Raji (cell line): ENCODE measurements around the gene TRAPPC12.

Source experiments
- POLR2A ChIP-seq: IDR thresholded peaks from 2 replicates; pipeline ENCODE4 v1.6.1; 2011; ENCODE audit warnings: low read depth, low read length, control low read depth; ENCODE audit not compliant: insufficient read depth

The TRAPPC12 gene

DNA sequence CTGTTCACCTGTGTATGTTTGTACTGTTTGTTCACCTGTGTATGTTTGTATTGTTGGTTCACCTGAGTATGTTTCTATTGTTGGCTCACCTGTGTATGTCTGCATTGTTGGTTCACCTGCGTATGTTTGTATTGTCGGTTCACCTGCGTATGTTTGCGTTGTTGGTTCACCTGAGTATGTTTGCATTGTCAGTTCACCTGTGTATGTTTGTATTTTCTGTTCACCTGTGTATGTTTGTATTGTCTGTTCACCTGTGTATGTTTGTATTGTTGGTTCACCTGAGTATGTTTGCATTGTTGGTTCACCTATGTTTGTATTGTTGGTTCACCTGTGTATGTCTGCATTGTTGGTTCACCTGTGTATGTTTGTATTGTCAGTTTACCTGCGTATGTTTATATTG lies 125.2 kb downstream of the TRAPPC12 start:
- no peak for TF ChIP-seq POLR2A

DNA sequence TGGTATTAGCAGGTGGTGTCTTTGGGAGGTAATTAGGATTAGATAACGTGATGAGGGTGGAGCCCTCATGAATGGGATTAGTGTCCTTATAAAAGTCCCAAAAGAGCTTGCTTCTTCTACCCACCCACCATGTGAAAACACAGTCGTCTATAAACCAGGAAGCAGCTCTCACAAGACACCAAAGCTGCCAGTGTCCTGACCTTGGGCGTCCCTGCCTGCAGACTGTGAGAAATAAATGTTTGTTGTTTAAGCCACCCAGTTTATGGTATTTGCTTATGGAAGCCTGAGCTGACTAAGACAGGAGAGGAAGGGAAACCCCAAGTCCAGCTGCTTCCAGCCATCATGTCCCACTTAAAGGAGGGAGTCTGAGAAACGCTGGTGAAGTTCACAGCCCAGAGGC lies 126.3 kb downstream of the TRAPPC12 start:
- no peak for TF ChIP-seq POLR2A

DNA sequence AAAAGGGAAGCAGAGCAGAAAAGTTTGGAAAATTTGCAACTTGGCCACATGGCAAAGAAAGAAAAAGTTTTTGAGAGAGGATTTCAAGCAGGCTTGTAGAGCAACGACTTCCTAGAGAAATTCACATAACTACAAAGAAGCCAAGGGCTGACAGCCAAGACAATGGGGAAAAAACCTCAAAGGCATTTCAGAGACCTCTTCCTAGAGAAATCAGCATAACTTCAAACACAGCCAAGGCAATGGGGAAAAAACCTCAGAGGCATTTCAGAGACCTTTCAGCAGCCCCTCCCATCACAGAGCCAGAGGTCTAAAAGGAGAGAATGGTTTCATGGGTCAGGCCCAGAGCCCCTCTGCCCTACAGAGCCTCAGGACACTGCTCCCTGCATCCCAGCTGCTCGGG lies 132.6 kb downstream of the TRAPPC12 start:
- TF ChIP-seq POLR2A: no peak

DNA sequence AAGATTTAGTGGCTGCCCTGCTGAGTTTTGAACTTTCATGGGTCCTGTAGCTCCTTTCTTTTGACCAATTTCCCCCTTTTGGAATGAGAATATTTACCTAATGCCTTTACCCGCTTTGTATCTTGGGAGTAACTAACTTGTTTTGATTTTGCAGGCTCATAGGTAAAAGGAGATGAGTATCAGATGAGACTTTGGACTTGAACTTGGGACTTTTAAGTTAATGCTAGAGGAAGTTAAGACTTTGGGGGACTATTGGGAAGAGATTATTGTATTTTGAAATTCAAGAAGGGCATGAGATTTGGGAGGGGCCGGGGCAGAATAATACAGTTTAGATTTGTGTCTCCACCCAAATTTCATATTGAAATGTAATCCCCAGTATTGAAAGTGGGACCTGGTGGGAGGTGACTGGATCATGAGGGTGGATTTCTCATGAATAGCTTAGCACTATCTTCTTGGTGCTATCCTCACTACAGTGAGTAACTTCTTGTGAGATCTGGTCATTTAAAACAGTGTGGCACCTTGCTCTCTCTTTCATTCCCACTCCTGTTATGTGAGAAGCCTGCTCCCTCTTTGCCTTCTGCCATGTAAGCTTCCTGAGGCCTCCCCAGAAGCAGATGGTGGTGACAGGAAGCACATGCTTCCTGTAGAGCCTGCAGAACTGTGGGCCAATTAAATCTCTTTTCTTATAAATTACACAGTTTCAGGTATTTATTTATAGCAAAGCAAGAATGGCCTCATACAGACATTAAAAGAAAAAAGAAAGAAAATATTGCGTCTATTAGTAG lies 133.7 kb downstream of the TRAPPC12 start:
- TF ChIP-seq POLR2A: no peak

DNA sequence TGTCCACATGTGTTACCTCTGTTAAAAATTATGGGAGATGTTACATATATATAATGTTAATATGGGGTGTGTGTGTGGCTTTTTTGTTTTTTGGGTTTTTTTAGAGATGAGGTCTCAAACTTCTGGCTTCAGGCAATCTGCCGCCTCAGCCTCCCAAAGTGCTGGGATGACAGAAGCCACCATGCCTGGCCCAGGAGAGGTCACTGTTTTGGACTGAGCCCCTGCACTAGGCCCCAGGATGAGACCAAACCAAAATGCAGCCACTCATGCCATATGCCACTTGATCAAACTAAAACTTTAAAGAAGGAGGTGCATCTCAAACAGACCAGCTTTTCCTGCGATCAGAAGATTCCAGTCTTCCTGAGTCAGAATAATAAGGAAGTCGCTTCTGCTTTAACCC lies 137.3 kb downstream of the TRAPPC12 start:
- TF ChIP-seq POLR2A: no peak

DNA sequence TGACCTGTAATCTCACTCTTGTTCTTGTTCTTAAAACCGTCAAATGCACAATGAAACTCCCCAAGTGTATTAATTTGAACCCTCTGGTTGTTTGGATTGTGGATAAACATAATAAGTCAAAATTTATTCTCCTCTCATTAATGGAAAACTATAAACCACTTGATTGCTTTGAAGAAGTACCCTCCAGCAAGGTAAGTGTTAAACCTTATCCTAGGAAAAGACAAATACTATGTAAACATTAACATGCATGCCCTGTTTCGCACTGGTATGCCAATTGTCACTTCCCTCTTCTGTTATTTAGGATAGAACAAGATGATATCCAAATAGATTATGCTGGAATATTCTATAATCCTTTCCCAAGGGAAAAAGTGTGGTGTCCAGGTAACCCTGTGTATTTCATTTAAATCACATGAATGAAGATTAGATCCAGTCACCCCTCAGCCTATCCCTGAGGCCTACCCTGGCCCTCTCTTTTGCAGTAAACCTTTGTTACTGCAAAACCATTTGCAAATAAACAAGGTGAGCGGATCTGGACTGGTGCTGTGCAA lies 138.5 kb downstream of the TRAPPC12 start:
- TF ChIP-seq POLR2A: no peak

DNA sequence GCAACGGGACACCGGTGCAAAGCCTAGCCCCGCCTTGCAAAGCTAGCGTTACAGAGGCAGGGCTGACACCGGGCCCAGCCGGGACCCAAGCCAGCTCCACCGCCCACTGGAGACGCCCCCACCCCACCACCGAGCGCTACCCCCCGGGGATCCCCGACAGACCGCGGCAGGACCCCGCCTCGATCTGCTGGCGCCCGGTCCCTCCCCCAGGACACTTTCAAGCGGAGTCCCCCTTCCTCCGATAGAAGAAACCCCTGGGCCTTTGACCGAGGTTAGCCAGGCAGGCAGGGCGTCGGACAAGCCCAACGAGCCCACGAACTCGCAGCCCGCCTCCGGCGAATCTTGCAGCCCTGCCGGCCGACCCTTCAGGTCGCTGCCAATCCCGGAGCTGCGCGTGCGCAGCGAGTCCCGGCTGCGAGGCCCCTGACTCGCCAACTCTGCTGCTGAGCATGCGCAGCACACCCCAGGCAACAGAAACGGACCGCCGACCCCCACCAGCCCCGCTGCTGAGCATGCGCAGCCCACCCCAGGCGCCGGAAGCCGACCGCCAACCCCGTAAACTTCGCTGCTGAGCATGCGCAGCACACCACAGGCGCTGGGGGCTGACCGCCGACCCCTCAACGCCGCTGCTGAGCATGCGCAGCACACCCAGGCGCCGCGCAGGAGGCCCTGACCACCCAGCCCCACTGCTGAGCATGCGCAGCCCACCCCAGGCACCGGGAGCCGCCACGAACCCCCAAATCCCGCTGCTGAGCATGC lies 139.2 kb downstream of the TRAPPC12 start:
- peak; percentile 89 for TF ChIP-seq POLR2A

DNA sequence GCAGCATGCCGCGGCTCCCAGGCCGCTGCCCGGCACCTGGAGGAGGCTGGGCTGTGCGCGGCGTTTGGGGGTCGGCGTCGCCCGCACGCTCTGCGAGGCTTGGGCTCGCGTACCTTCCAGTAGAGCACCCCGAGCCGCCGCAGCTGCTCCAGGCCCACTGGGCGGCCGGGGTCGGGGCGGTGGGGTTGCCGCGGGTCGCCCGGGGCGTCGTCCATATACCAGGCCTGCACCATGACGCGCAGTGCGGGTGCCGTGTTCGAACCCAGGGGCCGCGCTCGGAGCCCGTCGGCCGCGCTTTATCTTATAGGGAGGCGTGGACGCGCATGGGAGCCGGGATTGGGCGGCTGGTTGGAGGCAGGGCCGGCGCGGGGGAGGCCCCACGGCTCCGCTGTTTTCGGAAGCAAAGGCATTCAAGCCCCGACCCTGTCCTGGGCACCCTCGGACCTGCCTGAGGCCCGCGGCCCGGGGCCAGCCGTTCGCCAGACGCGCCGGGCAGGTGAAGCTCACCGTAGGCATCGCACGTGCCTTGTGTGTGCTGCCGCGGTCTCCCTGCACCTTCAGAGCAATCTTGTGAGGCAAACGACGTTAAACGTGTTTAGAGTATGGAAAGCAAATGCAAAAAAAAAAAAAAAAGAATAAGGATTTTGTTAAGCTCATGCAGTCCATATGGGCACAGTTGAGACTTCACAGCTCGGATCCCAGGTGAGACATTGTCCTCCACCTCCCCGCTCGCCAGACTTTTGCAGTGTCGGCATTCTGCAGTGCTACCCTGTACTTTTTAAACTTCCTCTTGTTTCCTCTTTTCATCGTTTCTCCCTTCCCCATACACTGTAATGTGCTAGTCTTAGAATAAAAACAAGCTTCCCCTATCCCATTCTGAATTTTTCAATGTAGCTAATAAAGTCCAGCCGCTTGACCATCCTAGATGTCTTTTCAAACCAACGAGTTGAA lies 140.0 kb downstream of the TRAPPC12 start, which contains the start of gene ADI1:
Gene ADI1 (minus strand): TSS at position 277 of the 951 bp plus-strand sequence. CDS start 44 bp downstream, at position 233.
- peak; percentile 88 for TF ChIP-seq POLR2A

DNA sequence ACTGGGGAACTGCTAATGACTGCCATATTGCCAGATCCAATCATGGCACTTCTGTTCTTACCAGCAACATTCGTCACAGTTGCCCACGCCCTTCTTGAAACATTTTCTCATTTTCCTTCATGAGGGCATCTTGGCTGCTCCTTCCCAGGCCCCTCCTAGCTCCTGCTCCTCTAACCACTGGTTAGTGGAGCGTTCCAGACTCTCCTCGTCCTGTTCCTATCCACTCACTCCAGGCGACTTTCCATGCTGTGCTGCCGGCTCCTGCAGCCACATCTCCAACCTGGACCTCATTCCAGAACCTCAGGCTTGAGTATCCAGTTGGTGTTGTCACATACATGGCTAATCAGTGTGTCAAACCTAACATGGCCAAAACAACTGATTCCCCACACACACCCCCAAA lies 141.1 kb downstream of the TRAPPC12 start:
- no peak for TF ChIP-seq POLR2A

DNA sequence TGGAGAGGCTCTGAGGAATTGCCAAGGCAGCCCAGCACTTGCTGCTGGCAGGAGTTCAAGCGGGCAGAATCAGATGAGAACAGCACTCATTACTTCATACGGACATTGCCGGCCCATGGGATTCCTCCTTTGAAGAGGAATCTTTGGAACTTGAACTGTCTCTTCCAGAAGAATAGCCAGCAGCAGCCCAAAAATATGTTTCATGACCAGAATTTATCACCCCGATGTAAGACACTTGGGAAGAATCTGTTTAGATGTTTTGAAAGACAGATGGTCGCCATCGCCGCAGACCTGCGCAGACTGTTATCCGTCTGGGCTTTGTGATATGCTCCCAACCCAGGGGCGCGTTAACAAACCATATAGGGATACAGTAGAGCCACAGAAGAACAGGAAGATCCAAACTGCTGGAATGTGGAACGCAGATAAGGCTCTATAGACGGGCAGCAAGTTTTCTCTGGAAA lies 143.5 kb downstream of the TRAPPC12 start:
- TF ChIP-seq POLR2A: no peak

DNA sequence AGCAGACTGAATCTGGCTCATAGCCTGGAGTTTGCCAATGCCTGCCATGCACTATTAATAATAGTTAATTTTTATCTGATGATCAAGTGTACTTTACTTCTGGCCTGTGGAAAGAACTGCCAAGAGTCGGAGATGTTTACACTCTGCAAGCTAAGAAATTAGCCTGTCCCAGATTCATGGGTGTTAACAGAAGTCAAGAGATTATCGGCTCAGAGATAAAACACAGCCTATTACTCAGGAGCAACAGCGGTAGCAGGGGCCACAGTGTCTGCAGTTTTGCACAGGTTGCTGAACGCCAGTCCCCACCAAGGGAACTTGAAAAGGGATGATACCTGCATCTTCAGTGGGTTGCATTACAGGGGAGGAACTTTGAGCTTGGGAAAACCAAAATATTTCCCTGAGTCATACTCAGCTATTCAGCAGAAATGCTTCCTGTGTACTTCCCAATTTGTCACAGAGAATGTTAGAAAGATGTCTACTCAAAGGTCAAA lies 144.1 kb downstream of the TRAPPC12 start:
- no peak for TF ChIP-seq POLR2A

DNA sequence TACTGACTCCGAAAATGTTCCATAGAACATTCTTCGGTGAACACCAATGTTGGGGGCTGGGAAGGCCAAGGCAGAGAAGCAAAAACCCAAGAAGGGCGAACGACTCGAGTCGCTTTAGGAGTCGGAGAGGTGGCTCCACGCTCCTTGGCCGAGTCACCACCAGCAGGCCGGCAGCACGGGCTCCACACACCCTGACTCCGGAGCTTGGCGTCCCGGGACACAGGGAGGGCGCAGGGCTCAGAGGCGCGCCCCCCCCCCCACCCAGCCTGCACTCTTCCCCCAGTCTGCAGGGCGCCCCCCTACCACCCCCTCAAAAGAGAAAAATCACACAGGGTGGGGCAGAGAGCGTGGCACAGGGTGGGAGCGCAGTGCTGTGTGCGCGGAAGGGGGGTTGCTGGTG lies 147.4 kb downstream of the TRAPPC12 start:
- no peak for TF ChIP-seq POLR2A

DNA sequence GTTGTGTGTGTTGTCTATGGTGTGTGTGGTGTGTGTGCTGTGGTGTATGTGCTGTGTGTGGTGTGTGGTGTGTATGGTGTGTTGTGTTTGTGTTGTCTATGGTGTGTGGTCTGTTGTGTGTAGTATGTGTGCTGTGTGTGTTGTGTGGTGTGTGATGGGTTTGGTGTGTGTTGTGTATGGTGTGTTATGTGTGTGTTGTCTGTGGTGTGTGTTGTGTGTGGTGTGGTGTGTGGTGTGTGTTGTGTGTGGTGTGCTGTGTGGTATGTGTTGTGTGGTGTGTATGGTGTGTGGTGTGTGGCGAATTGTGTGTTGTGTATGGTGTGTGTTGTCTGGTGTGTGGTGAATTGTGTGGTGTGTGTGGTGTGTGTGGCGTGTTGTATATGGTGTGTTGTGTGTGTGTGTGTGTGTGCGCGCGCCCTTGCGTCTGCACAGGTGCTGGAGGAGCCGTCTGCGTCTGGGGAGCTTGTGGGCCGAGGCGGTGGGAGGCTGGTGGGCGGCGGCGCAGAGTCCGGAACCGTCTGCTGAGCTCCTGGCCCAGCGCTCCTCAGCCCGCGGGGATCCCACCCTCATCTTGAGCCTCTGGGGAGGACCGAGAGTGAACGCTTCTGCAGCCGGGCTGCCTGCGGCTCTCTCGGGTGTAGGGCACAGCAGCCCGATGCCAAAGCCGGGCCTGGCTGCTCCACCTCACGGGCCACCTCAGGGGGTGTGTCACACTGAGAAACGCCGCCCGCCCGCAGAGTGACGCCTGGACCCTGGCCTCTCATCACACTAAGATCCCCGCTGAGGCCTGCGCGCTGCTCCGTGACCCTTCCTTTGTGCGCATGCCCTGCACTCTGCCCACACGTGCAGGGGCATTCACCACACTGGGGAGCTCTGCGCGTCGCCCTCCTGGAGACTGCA lies 148.6 kb downstream of the TRAPPC12 start:
- TF ChIP-seq POLR2A: no peak
